Right lobe of liver (tissue), 6 donors: Measurements from ENCODE around the gene THADA. TPM values are rescaled to one million over a fixed set of nuclear protein-coding genes. Genes with fewer than 3 reads are reported as not detected.

Source experiments
- ATAC-seq, 4 donors: fragments of 200-7000 bp; cut with Tn5 transposase; one replicate each; pipeline ENCODE4 v1.9.1; 2020; ENCODE audit warnings: mild to moderate bottlenecking in 4 of 4, moderate library complexity in 4 of 4
- DNase-seq, 3 donors: peaks; one replicate each; pipeline ENCODE4 v3.0.0-alpha.2; 2020
- H3K27ac ChIP-seq, 3 donors: fragments of 200-600 bp; one replicate each; pipeline ENCODE4 v1.8.0; 2022
- H3K27me3 ChIP-seq, 2 donors: fragments of 200-600 bp; one replicate each; pipeline ENCODE4 v1.8.0; 2022
- H3K36me3 ChIP-seq, 4 donors: fragments of 200-600 bp; sonication (generic) in 1 of 4; one replicate each; pipeline versions ENCODE4 v1.5.1 to v1.8.0; 2017 to 2022; ENCODE audit warnings: control low read depth in 1 of 4
- H3K4me1 ChIP-seq, 4 donors: fragments of 200-600 bp; sonication (generic) in 1 of 4; one replicate each; pipeline versions ENCODE4 v1.5.1 to v1.8.0; 2017 to 2022; ENCODE audit warnings: control low read depth in 1 of 4
- H3K4me3 ChIP-seq, 3 donors: fragments of 200-600 bp; one replicate each; pipeline ENCODE4 v1.8.0; 2022
- H3K9me3 ChIP-seq, 4 donors: fragments of 200-600 bp; sonication (generic) in 1 of 4; one replicate each; pipeline versions ENCODE4 v1.5.1 to v1.8.0; 2017 to 2022; ENCODE audit warnings: control low read depth in 1 of 4
- CTCF ChIP-seq, 4 donors: fragments of 200-600 bp in 3 of 4; fragments of 450-650 bp in 1 of 4; IDR thresholded peaks; one replicate each; pipeline versions ENCODE4 v1.5.1 to v1.8.0; 2016 to 2022; ENCODE audit warnings: antibody characterized with exemption in 4 of 4, mild to moderate bottlenecking in 2 of 4
- POLR2A ChIP-seq: fragments of 450-650 bp; IDR thresholded peaks from one replicate; pipeline ENCODE4 v1.6.1; 2017; ENCODE audit warnings: antibody characterized with exemption, mild to moderate bottlenecking
- WGBS: methylation state at CpG from one replicate; pipeline ENCODE4 v1.1.6; 2018; ENCODE audit warnings: low coverage, low lambda C conversion rate; ENCODE audit not compliant: insufficient coverage; ENCODE audit errors: missing lambda C conversion rate; 5-methylcytosine and 5-hydroxymethylcytosine counted together
- intact Hi-C, 2 donors: fragments of 100-400 bp; cut with DNase I; formaldehyde crosslinking; loops; one replicate each; pipeline versions ENCODE4 v1.11.2 to v1.14.1; 2022
- total RNA-seq, 6 experiments: library from RNA; depleted of rRNA in 2 of 6; stranded (reverse); fragments of >200 nt in 2 of 6; fragmentation: NEBNext Ultra II Directional in 3 of 6; extraction: Animal tissue kit (Norgen Biotek cat#: 25700) in 3 of 6; gene quantifications; one replicate each; pipeline versions ENCODE4 v1.1.0 to v1.2.4, GENCODE V29; 2016 to 2023
- donor health status: DM: no; HTN: yes; CAD: no.
- donor health status: DM: no; HTN: no; CAD: no.
- donor health status: DM: no; HTN: no; CAD: no.
- donor health status: DM: no; HTN: yes; CAD: no.
- donor health status: DM: no; HTN: yes; CAD: no.

The THADA gene
- total RNA-seq, 6 experiments from 2014 or later, result 12.2 to 21.6 (median 14.0) TPM

GRCh38 chr2:43424262-43425207, 171.3 kb downstream of the THADA start:
- Histone ChIP-seq H3K4me3 (no peak overlapping the region), H3K36me3 (no peaks in the 10 kb centered on the region), H3K27me3 (no peaks in the 10 kb centered on the region), H3K4me1 (peaks cover 0 to 52% (median 18%) of the 10 kb centered on the region in 4 donors), H3K27ac (peak overlapping the region; percentile 39 to 49 (median 44)), H3K9me3 (no peaks in the 10 kb centered on the region)
- no peak for DNase-seq
- intact Hi-C loops, result no loop called here
- TF ChIP-seq POLR2A (no peak), CTCF (IDR thresholded peaks at IDR 0.05) (no peak)
- ATAC-seq, result peak; percentile 67 to 84 (median 75)
- WGBS, result 51% methylated on average over 5 of the region's 6 CpGs

- Histone ChIP-seq H3K4me3 (no peak overlapping the region), H3K27ac (peak overlapping the region in 2 of 3 donors; percentile 39 to 49), H3K9me3 (no peaks in the 10 kb centered on the region), H3K36me3 (no peaks in the 10 kb centered on the region), H3K4me1 (peaks cover 0 to 52% (median 18%) of the 10 kb centered on the region in 4 donors), H3K27me3 (no peaks in the 10 kb centered on the region)
- intact Hi-C loops, result no loop called here
- ATAC-seq (no peak), DNase-seq (no peak)
- TF ChIP-seq CTCF (IDR thresholded peaks at IDR 0.05) (no peak), POLR2A (no peak)
Observed at GRCh38 chr2:43423941-43424261, 171.9 kb downstream of the THADA start.

- Histone ChIP-seq H3K36me3 (no peaks in the 10 kb centered on the region), H3K27ac (no peak overlapping the region), H3K4me3 (no peak overlapping the region), H3K27me3 (no peaks in the 10 kb centered on the region), H3K4me1 (peaks cover 0 to 42% (median 13%) of the 10 kb centered on the region in 4 donors), H3K9me3 (no peaks in the 10 kb centered on the region)
- intact Hi-C loops, result no loop called here
- ATAC-seq, result no peak
- no peak for TF ChIP-seq CTCF (IDR thresholded peaks at IDR 0.05)
- no peak for TF ChIP-seq POLR2A
- 100% methylated on average over 1 of the region's 1 CpG for WGBS
- no peak for DNase-seq
Observed at GRCh38 chr2:43421194-43421593, 174.6 kb downstream of the THADA start.

GRCh38 chr2:43420389-43420801, 175.4 kb downstream of the THADA start:
- no peak overlapping the region for H3K27ac ChIP-seq
- peak in 2 of 4 donors; percentile 30 to 33 for ATAC-seq

More at GRCh38 chr2:43420389-43420801, 175.4 kb downstream of the THADA start:
- no peak for TF ChIP-seq CTCF (IDR thresholded peaks at IDR 0.05)
- TF ChIP-seq POLR2A, result no peak
- DNase-seq, result no peak
- no peaks in the 10 kb centered on the region for H3K36me3 ChIP-seq
- no peaks in the 10 kb centered on the region for H3K27me3 ChIP-seq
- H3K4me3 ChIP-seq, result no peak overlapping the region
- intact Hi-C loops, result no loop called here
- H3K9me3 ChIP-seq, result no peaks in the 10 kb centered on the region
- H3K4me1 ChIP-seq, result peaks cover 0 to 35% (median 9%) of the 10 kb centered on the region in 4 donors
